ENCODE measurements around the gene CDK8.

- no peak for TF ChIP-seq CTCF (IDR thresholded peaks at IDR 0.05; ENCODE audit: low read depth, low read length)
- no peak for TF ChIP-seq EZH2phosphoT487 (IDR thresholded peaks at IDR 0.05; ENCODE audit: low read depth)
Observed at GRCh38 chr13:26384587-26384986, 130.7 kb downstream of the CDK8 start.
